GM23338 (cell line): ENCODE measurements around the gene TMEM131L. TPM values are rescaled to one million over a fixed set of nuclear protein-coding genes. Genes with fewer than 3 reads are reported as not detected.

Source experiments
- ATAC-seq: fragments of 200-7000 bp; cut with Tn5 transposase; 3 replicates; pipeline ENCODE4 v1.9.1; 2020
- DNase-seq: peaks from one replicate; pipeline ENCODE4 v3.0.0-alpha.2; 2015; ENCODE audit warnings: low spot score
- H2AFZ ChIP-seq: fragments of 200-600 bp; sonication (generic); 2 replicates; pipeline ENCODE4 v1.8.0; 2016; ENCODE audit warnings: antibody characterized with exemption, mild to moderate bottlenecking, moderate library complexity
- H3F3A ChIP-seq: fragments of 200-600 bp; sonication (generic); replicated peaks from 2 replicates; pipeline ENCODE4 v1.8.0; 2017; ENCODE audit warnings: antibody characterized with exemption, mixed run types, low read depth
- H3K27ac ChIP-seq: fragments of 200-600 bp; sonication (generic); 2 replicates; pipeline ENCODE4 v1.6.1; 2016; ENCODE audit warnings: low read depth
- H3K27me3 ChIP-seq: fragments of 200-600 bp; sonication (generic); 2 replicates; pipeline ENCODE4 v1.8.0; 2016; ENCODE audit warnings: mild to moderate bottlenecking, mixed run types, moderate library complexity; ENCODE audit not compliant: insufficient read depth
- H3K36me3 ChIP-seq: fragments of 200-600 bp; sonication (generic); 2 replicates; pipeline ENCODE4 v1.8.0; 2016; ENCODE audit warnings: mild to moderate bottlenecking; ENCODE audit not compliant: insufficient read depth
- H3K4me1 ChIP-seq: fragments of 200-600 bp; sonication (generic); 2 replicates; pipeline ENCODE4 v1.8.0; 2016; ENCODE audit warnings: mild to moderate bottlenecking, moderate library complexity; ENCODE audit not compliant: insufficient read depth
- H3K4me2 ChIP-seq: fragments of 200-600 bp; sonication (generic); 2 replicates; pipeline ENCODE4 v1.7.1; 2017; ENCODE audit warnings: mixed run types
- H3K4me3 ChIP-seq: fragments of 200-600 bp; sonication (generic); 2 replicates; pipeline ENCODE4 v1.6.1; 2016; ENCODE audit warnings: mixed run types
- H3K79me2 ChIP-seq: fragments of 200-600 bp; sonication (generic); replicated peaks from 2 replicates; pipeline ENCODE4 v1.8.0; 2017; ENCODE audit warnings: mild to moderate bottlenecking; ENCODE audit not compliant: insufficient read depth
- H3K9me2 ChIP-seq: fragments of 200-600 bp; sonication (generic); 2 replicates; pipeline ENCODE4 v1.8.0; 2017; ENCODE audit not compliant: insufficient read depth
- H4K20me1 ChIP-seq: fragments of 200-600 bp; sonication (generic); replicated peaks from 2 replicates; pipeline ENCODE4 v1.8.0; 2017; ENCODE audit warnings: mild to moderate bottlenecking; ENCODE audit not compliant: insufficient read depth
- H3K27ac Mint-ChIP-seq: 2 replicates; pipeline ENCODE4 v1.8.0; 2020; ENCODE audit warnings: inconsistent platforms, mild to moderate bottlenecking, moderate library complexity, mixed read lengths
- H3K27me3 Mint-ChIP-seq: 3 replicates; pipeline ENCODE4 v1.8.0; 2022; ENCODE audit warnings: low read depth, mild to moderate bottlenecking, moderate library complexity, mixed read lengths, inconsistent platforms; ENCODE audit not compliant: insufficient read depth, poor library complexity
- H3K36me3 Mint-ChIP-seq: 3 replicates; pipeline ENCODE4 v1.8.0; 2021; ENCODE audit warnings: low read depth, mild to moderate bottlenecking, inconsistent platforms, moderate library complexity, mixed read lengths
- H3K4me1 Mint-ChIP-seq: 3 replicates; pipeline ENCODE4 v1.8.0; 2020; ENCODE audit warnings: mild to moderate bottlenecking, inconsistent platforms, mixed read lengths
- H3K4me3 Mint-ChIP-seq: 3 replicates; pipeline ENCODE4 v1.8.0; 2021; ENCODE audit warnings: moderate library complexity, mild to moderate bottlenecking, inconsistent platforms, mixed read lengths
- H3K9me3 Mint-ChIP-seq: 3 replicates; pipeline ENCODE4 v1.8.0; 2020; ENCODE audit warnings: moderate library complexity, mild to moderate bottlenecking, inconsistent platforms, mixed read lengths
- CREB1 ChIP-seq: fragments of 250-450 bp; sonication (Bioruptor Pico); IDR thresholded peaks from 2 replicates; pipeline ENCODE4 v1.5.0; 2020; ENCODE audit warnings: low read depth, mild to moderate bottlenecking, moderate library complexity
- EZH2phosphoT487 ChIP-seq: fragments of 200-600 bp; sonication (generic); IDR thresholded peaks from one replicate; pipeline ENCODE4 v1.8.1; 2018; ENCODE audit warnings: antibody characterized with exemption; ENCODE audit not compliant: unreplicated experiment
- JUNB ChIP-seq: IDR thresholded peaks from one replicate; pipeline ENCODE4 v1.6.1; 2016; ENCODE audit warnings: antibody characterized with exemption; ENCODE audit not compliant: unreplicated experiment
- NANOG ChIP-seq: IDR thresholded peaks from 2 replicates; pipeline ENCODE4 v1.6.1; 2016; ENCODE audit warnings: antibody characterized with exemption, borderline replicate concordance
- POLR2AphosphoS5 ChIP-seq: IDR thresholded peaks from 2 replicates; pipeline ENCODE4 v1.6.1; 2016; ENCODE audit warnings: antibody characterized with exemption, low read depth
- ZNF114 ChIP-seq: fragments of 250-450 bp; sonication (Bioruptor Pico); IDR thresholded peaks from 2 replicates; pipeline ENCODE4 v1.5.0; 2020; ENCODE audit warnings: mild to moderate bottlenecking, moderate library complexity
- ZNF331 ChIP-seq: fragments of 250-450 bp; sonication (Bioruptor Pico); IDR thresholded peaks from 2 replicates; pipeline ENCODE4 v1.5.0; 2020; ENCODE audit warnings: low read depth, mild to moderate bottlenecking, moderate library complexity
- polyA plus RNA-seq: library from polyadenylated mRNA; unstranded; fragments of >200 nt; fragmentation: Nextera tagmentation; extraction: Ambion mirVana; gene quantifications from 2 replicates; pipeline ENCODE4 v1.2.1, GENCODE V29; 2016
- total RNA-seq: library from RNA; depleted of rRNA; stranded (reverse); fragments of >200 nt; shearing (Covaris generic); gene quantifications from 2 replicates; pipeline ENCODE4 v1.2.3, GENCODE V29; 2014
- TF ChIP-seq, protein P1 (sequence below): IDR thresholded peaks from 2 replicates; pipeline ENCODE4 v1.6.1; 2016; ENCODE audit warnings: antibody characterized with exemption
- TF ChIP-seq, protein P2 (sequence below): IDR thresholded peaks from one replicate; pipeline ENCODE4 v1.6.1; 2018; ENCODE audit warnings: antibody characterized with exemption; ENCODE audit not compliant: unreplicated experiment
- TF ChIP-seq, protein P3 (sequence below): fragments of 250-450 bp; sonication (Bioruptor Pico); IDR thresholded peaks from 2 replicates; pipeline ENCODE4 v1.5.0; 2020; ENCODE audit warnings: mild to moderate bottlenecking, moderate library complexity

TMEM131L gene
- total and polyA plus RNA-seq, 2 experiments from 2014 or later, result 11.1 to 32.2 TPM

DNA sequence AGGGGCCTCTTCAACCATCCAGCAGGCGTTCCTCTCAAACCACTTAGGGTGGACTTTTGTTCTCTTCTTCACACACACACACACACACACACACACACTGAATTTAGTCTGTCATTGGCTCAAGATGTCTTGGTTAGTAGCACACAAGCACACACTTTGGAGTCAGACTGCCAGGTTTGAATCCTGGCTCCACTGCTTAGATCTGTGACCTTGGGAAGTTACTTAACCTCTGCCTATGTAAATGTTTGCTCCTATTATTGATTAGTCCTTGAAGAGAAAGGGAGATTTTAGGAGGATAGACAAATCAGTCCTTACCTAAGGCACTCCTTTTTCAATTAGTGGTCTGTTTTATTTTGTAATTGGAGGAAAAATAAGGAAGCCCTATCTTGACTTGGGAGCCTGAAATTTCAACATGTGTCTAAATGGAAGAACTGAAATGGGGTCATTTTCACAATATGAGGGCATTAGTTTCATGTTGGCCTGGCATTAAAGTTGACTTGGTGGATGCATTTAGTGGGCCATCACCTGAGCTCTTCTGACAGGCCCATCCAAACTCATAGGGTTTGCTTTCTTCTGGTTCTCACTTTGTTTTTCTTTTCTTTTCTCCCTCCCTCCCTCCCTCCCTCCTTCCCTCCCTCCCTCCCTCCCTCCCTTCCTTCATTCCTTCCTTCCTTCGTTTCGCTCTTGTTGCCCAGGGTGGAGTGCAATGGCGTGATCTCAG, 13.3 kb upstream of the TMEM131L start (continued):
- TF ChIP-seq CREB1 (no peak), NANOG (no peak), POLR2AphosphoS5 (no peak)
- TF ChIP-seq, protein P1, sequence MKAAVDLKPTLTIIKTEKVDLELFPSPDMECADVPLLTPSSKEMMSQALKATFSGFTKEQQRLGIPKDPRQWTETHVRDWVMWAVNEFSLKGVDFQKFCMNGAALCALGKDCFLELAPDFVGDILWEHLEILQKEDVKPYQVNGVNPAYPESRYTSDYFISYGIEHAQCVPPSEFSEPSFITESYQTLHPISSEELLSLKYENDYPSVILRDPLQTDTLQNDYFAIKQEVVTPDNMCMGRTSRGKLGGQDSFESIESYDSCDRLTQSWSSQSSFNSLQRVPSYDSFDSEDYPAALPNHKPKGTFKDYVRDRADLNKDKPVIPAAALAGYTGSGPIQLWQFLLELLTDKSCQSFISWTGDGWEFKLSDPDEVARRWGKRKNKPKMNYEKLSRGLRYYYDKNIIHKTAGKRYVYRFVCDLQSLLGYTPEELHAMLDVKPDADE, result no peak

DNA sequence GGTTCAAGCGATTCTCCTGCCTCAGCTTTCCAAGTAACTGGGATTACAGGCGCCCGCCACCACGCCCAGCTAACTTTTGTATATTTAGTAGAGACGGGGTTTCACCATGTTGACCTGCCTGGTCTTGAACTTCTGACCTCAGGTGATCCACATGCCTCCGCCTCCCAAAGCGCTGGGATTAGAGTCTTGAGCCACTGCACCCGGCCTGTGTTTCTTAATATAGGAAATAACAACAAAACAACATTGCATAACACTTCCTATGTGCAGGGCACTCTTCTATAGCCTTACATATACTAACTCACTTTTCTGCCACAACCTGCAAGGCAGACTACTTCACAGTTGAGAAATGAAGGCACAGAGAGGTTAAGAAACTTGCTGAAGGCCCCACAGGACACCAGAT, 12.8 kb upstream of the TMEM131L start:
- Mint-ChIP-seq H3K4me3 (no peak overlapping the region), H3K4me1 (peaks cover 13% of the 10 kb centered on the region), H3K36me3 (no peaks in the 10 kb centered on the region), H3K27me3 (peaks cover 12% of the 10 kb centered on the region), H3K27ac (no peak overlapping the region), H3K9me3 (no peaks in the 10 kb centered on the region)
- H3K9me2 ChIP-seq, result no peaks in the 10 kb centered on the region
- H3K4me3 ChIP-seq, result no peak overlapping the region
- ATAC-seq, result no peak
- no peaks in the 10 kb centered on the region for H3F3A ChIP-seq
- no peaks in the 10 kb centered on the region for H4K20me1 ChIP-seq
- no peak overlapping the region for H3K27ac ChIP-seq
- H2AFZ ChIP-seq, result no peak overlapping the region
- no peaks in the 10 kb centered on the region for H3K36me3 ChIP-seq
- no peaks in the 10 kb centered on the region for H3K27me3 ChIP-seq
- H3K79me2 ChIP-seq, result no peaks in the 10 kb centered on the region
- no peak overlapping the region for H3K4me2 ChIP-seq
- no peak for DNase-seq
- TF ChIP-seq POLR2AphosphoS5 (no peak), NANOG (no peak), ZNF331 (CRISPR knock-in tag) (no peak), EZH2phosphoT487 (no peak), JUNB (no peak), ZNF114 (CRISPR knock-in tag) (no peak)
- TF ChIP-seq, protein P2, sequence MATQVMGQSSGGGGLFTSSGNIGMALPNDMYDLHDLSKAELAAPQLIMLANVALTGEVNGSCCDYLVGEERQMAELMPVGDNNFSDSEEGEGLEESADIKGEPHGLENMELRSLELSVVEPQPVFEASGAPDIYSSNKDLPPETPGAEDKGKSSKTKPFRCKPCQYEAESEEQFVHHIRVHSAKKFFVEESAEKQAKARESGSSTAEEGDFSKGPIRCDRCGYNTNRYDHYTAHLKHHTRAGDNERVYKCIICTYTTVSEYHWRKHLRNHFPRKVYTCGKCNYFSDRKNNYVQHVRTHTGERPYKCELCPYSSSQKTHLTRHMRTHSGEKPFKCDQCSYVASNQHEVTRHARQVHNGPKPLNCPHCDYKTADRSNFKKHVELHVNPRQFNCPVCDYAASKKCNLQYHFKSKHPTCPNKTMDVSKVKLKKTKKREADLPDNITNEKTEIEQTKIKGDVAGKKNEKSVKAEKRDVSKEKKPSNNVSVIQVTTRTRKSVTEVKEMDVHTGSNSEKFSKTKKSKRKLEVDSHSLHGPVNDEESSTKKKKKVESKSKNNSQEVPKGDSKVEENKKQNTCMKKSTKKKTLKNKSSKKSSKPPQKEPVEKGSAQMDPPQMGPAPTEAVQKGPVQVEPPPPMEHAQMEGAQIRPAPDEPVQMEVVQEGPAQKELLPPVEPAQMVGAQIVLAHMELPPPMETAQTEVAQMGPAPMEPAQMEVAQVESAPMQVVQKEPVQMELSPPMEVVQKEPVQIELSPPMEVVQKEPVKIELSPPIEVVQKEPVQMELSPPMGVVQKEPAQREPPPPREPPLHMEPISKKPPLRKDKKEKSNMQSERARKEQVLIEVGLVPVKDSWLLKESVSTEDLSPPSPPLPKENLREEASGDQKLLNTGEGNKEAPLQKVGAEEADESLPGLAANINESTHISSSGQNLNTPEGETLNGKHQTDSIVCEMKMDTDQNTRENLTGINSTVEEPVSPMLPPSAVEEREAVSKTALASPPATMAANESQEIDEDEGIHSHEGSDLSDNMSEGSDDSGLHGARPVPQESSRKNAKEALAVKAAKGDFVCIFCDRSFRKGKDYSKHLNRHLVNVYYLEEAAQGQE, result no peak
- TF ChIP-seq, protein P3, sequence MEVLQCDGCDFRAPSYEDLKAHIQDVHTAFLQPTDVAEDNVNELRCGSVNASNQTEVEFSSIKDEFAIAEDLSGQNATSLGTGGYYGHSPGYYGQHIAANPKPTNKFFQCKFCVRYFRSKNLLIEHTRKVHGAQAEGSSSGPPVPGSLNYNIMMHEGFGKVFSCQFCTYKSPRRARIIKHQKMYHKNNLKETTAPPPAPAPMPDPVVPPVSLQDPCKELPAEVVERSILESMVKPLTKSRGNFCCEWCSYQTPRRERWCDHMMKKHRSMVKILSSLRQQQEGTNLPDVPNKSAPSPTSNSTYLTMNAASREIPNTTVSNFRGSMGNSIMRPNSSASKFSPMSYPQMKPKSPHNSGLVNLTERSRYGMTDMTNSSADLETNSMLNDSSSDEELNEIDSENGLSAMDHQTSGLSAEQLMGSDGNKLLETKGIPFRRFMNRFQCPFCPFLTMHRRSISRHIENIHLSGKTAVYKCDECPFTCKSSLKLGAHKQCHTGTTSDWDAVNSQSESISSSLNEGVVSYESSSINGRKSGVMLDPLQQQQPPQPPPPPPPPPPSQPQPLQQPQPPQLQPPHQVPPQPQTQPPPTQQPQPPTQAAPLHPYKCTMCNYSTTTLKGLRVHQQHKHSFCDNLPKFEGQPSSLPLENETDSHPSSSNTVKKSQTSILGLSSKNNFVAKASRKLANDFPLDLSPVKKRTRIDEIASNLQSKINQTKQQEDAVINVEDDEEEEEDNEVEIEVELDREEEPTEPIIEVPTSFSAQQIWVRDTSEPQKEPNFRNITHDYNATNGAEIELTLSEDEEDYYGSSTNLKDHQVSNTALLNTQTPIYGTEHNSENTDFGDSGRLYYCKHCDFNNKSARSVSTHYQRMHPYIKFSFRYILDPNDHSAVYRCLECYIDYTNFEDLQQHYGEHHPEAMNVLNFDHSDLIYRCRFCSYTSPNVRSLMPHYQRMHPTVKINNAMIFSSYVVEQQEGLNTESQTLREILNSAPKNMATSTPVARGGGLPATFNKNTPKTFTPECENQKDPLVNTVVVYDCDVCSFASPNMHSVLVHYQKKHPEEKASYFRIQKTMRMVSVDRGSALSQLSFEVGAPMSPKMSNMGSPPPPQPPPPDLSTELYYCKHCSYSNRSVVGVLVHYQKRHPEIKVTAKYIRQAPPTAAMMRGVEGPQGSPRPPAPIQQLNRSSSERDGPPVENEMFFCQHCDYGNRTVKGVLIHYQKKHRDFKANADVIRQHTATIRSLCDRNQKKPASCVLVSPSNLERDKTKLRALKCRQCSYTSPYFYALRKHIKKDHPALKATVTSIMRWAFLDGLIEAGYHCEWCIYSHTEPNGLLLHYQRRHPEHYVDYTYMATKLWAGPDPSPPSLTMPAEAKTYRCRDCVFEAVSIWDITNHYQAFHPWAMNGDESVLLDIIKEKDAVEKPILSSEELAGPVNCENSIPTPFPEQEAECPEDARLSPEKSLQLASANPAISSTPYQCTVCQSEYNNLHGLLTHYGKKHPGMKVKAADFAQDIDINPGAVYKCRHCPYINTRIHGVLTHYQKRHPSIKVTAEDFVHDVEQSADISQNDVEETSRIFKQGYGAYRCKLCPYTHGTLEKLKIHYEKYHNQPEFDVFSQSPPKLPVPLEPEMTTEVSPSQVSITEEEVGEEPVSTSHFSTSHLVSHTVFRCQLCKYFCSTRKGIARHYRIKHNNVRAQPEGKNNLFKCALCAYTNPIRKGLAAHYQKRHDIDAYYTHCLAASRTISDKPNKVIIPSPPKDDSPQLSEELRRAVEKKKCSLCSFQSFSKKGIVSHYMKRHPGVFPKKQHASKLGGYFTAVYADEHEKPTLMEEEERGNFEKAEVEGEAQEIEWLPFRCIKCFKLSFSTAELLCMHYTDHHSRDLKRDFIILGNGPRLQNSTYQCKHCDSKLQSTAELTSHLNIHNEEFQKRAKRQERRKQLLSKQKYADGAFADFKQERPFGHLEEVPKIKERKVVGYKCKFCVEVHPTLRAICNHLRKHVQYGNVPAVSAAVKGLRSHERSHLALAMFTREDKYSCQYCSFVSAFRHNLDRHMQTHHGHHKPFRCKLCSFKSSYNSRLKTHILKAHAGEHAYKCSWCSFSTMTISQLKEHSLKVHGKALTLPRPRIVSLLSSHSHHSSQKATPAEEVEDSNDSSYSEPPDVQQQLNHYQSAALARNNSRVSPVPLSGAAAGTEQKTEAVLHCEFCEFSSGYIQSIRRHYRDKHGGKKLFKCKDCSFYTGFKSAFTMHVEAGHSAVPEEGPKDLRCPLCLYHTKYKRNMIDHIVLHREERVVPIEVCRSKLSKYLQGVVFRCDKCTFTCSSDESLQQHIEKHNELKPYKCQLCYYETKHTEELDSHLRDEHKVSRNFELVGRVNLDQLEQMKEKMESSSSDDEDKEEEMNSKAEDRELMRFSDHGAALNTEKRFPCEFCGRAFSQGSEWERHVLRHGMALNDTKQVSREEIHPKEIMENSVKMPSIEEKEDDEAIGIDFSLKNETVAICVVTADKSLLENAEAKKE (CRISPR knock-in tag), result no peak
- no peaks in the 10 kb centered on the region for H3K4me1 ChIP-seq
